ENCODE measurements around the gene C5orf63.
"Not testable (repeated sequence)": the region's sequence is repeated elsewhere in the genome, so short reads cannot be mapped to it uniquely, and the experiment has no call there.

C5orf63 gene

DNA sequence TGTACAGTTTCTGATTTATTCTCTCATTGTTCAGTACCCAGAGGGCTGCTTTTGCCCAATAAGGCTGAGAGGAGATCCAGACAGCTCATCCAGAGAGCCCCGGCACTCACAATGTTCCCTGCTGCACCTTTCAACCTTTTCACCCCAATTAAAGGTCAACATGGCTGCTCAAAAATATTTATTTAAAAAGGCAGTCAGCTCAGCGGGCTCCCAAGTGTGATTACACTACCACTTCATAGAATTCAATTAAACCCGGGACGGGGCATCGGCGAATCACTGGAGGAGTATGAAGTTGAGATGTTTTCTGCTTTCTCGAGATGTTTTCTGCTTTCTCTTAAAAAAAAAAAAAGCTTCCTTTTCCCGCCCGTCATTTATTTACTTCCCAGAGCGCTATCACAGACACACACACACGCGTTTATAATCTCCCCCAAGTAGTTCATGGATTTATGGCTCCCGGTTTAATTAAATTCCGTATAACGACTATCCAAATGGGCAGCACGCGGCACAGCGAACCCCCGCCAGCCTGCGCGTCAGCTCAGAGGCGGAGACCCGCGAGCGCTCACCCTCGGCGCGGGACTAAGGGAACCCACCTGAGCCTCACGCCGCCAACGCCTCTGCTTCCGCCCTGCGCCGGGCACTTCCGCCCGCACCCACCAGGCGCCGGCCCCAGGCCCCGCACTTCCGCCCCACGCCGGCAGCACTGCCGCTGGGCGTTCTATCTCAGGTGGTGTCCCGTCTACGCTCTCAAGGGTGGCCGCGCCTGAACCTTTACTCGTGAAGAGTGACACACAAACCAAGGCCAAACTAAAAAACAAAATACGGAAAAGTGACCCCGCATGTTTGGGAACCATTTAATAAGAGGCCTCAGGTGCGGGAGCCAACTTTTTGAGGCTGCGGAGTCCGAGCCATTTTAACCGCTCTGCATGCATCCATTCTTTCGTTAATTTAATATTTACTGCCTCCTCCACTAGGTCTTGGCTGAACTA is at the start of gene C5orf63:
Gene C5orf63, minus strand, starts transcription at position 642 of the 986 bp plus-strand sequence. CDS start 14,507 bp downstream, outside the sequence.
- peak; percentile 31 to 76 for DNase-seq

GRCh38 chr5:127112347-127112864 is 39.1 kb upstream of the C5orf63 start:
- no peak for DNase-seq

DNA sequence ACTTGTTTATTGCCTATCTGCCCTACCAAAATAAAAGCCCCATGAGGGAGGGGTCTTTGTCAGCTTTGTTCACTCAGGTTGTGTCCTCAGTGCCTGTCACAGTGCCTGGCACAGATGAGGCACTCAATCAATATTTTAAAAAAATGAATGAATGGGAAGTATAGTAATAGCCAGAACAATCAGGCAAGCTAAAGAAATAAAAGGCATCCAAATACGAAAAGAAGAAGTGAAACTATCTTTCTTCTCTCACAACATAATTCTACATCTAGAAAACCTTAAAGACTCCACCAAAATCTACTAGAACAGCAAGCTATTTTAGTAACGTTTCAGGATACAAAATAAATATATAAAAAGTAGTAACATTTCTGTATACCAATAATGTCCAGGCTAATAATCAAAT is 37.8 kb upstream of the C5orf63 start:
- no peak for DNase-seq

DNA sequence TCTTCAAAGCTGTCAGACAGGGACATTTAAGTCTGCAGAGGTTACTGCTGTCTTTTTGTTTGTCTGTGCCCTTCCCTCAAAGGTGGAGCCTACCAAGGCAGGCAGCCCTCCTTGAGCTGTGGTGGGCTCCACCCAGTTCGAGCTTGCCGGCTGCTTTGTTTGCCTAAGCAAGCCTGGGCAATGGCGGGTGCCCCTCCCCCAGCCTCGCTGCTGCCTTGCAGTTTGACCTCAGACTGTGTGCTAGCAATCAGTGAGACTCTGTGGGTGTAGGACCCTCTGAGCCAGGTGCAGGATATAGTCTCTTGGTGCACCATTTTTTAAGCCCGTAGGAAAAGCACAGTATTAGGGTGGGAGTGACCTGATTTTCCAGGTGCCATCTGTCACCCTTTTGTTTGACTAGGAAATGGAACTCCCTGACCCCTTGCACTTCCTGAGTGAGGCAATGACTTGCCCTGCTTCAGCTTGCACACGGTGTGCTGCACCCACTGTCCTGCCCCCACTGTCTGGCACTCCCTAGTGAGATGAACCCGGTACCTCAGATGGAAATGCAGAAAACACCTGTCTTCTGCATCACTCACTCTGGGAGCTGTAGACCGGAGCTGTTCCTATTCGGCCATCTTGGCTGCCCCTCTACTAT is 35.4 kb upstream of the C5orf63 start:
- not testable (repeated sequence) for DNase-seq

GRCh38 chr5:127101935-127102334 is 28.6 kb upstream of the C5orf63 start:
- no peak for DNase-seq

- no peak for DNase-seq
Observed at GRCh38 chr5:127101533-127101932, 28.2 kb upstream of the C5orf63 start.

DNA sequence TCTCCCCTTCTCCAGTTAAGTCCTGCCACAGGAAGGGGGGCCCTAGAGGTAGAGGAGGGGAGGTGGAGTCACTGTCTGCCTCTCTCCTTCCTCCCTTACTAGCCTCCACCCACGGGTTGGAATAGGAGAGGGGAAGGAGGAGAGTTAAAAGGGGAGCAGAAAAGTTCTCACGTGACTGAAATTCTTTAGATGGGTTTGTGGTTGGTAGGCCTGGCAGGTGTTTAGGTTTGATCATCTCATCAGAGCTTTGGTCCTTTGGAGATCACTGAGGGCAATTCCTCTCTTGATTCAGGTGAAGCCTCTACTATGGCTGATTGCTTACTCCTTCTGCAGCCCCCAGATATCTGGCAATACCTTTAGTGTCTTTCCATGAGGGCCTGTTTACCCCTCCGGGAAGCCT is 24.9 kb upstream of the C5orf63 start:
- DNase-seq, result no peak

DNA sequence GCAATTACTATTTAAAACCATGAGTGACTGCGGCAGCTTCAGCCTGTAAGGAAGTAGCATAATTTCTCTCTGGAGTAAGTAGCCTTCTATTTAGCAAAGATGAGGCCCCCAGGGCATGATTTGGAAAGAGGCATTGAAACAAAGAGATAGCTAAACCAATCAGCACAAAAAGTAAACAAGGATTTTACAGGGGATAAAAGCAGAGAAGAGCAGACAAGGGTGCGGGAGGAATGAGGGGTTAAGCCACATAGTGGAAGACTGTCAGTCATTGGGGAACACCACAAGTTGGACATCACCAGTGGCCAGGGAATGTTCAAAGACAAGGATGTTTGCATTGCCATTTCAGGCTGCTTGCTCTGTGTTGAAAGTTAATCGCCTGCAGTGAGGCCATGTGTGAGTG is 24.0 kb upstream of the C5orf63 start:
- no peak for DNase-seq

GRCh38 chr5:127096328-127096993 is 23.2 kb upstream of the C5orf63 start:
- DNase-seq, result no peak

GRCh38 chr5:127094161-127094814 is 21.0 kb upstream of the C5orf63 start:
- no peak for DNase-seq

DNA sequence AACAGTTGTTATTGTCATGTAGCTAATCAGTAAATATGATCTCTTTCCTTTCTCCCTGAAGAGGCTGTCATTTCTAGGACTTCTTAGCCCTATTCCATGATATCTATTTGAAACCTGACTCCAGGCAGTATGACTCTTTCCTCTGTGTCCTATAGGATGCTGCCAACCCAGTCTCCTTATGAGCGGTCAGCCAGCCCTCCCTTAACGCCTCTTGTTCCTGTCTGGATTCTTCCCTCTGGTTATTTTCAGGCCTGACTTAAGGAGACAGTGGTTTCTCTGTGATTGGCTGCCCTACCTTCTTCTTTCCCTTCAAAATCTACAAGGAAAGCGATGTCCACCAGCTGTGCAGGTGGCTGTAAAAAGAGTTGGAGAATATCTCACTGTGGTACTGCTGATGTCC is 19.4 kb upstream of the C5orf63 start:
- DNase-seq, result no peak

DNA sequence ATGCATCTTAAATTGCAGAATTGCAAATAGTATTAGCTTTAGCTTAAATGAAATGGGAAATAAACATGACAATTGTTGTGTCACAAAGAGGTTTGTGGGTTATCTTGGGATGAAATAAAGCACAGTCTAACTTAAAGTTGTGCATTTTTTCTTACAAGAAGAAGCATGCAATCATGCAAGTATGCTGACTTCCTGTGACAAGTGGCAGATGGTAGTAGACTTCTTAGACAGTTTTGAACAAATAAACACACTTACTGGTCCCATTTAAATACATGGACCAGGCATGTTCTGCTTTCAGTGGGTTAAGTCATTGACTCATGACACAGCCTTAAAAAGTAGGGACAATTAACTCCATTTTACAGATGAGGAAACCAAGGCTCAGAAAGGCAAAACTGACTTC is 15.9 kb upstream of the C5orf63 start:
- no peak for DNase-seq

- no peak for DNase-seq
Observed at GRCh38 chr5:127088251-127088650, 14.9 kb upstream of the C5orf63 start.

GRCh38 chr5:127086589-127086988 is 13.3 kb upstream of the C5orf63 start:
- DNase-seq, result no peak

DNA sequence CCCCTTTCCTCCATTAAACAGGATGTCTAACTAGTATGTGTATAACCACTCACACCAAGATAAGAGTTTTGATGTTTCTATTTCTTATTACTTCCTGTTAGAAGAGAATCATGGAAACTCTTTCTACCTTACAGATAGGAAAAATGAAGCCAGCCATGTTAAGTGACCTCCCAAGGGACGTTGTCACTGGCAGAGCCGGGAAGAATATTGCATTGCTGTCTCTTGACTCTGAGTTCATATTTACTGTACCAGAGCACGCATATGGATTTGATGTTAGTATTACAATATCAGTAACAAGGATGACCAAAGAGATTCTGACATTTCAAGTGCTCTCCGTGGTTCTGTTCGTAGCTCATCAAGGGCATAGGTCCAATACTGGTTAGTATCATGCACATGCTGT is 12.5 kb upstream of the C5orf63 start:
- no peak for DNase-seq

GRCh38 chr5:127085371-127085770 is 12.1 kb upstream of the C5orf63 start:
- no peak for DNase-seq

DNA sequence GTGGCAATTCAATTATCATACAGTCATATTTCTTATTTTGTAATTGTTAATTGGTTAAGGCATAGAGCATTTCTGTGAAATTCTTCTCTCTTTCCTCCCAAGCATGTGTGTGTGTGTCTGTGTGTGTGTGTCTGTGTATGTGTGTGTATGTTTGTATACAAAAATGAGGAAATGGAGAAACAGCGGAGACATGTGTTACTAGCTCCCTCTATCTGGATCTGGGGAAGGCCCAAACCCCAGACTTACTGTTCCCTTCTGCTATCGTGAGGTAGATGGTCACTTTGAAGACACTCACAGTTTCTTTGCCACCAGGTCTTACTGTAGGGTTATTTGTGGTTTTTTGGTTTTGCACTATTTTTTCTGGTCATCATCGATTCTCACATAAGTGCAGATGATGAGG is 11.4 kb upstream of the C5orf63 start:
- no peak for DNase-seq

DNA sequence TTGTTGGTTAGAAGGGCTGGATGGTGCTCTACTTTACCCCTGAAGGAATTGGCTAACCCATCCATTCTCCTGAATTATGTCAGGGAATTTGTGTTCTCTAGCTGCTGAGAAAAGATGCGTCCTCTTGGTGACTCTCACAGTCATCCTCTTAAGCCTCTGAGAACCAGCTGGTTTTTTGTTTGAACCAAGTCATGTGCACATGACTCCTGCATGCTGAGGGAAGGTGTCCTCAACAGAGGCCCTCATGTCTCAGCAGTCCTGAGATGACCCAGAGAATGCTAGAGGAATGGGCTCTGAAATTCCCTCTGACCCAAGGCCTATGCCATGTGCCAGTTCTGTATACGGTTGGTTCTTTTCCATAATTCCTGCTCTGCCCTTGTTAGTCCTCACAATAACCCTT is 10.4 kb upstream of the C5orf63 start:
- DNase-seq, result no peak

GRCh38 chr5:127079994-127080491 is 6.7 kb upstream of the C5orf63 start:
- no peak for DNase-seq

GRCh38 chr5:127077366-127077765 is 4.1 kb upstream of the C5orf63 start:
- DNase-seq, result no peak

DNA sequence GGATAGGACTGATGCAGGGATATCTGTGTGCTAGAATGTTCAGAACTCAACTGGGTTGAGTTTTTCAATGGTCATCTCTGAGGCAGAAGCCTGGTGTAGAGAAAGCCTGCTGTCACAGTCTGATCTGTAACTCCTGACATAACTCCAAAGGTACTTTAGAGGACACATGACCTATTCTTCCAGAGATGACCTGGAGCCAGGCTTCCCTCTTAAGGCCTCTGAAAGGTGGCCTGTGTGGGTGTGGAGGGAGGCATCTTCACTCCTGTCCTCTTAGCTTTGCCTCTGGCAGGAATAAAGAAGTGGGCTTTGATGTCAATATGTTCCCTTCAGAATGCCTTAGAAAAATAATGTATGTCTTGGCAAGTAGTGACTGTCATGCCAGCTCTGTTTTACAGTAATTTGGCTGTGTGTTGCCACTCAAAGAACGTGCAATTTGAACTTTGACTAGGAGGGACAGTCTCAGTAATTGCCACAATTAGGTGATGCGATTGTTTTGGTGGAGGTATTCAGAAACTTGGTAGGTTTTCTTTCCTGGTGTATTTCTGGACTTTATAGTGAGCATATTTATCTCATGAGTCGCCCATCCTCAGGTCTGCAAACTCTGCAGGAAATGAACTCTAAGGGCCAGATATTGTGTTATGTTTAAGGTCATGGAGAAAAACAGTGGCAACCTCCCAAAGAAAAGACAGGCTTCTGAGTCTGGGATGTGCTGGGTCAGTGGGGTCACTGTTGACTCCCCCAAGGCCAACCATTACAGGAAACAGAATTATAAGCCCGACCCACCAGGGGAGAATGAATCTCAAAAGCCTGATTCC is 3.2 kb upstream of the C5orf63 start:
- DNase-seq, result no peak

DNA sequence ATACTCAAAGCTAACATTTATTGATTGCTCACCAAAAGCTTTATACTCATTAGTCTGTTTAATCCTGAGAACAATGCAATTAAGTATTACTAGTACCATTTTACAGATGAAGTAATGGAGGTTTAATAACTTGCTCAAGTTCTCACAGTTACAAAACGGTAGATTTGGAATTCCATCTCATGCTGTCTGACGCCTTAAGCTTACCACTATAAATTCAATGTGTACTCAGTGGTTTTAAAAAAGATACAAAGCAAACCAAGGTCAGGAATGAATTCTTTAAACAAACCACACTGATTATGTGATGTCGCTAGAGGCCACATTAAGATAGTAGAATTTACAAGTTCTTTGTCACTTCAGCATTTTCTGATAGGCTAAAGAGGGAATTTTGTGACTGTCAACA is 1.2 kb upstream of the C5orf63 start:
- DNase-seq, result no peak

Data from activated CD4-positive, alpha-beta T cell treated with anti-CD3 and anti-CD28 coated beads for 4 hours (primary cell).